HG03571 (cell line): ENCODE results near the gene SLC36A2.
"Not testable (repeated sequence)": the region's sequence is repeated elsewhere in the genome, so short reads cannot be mapped to it uniquely, and the experiment has no call there.

Experiments used
- ATAC-seq: cut with Tn5 transposase; IDR thresholded peaks from one replicate; pipeline ENCODE4 v1.9.1; 2021; ENCODE audit not compliant: unreplicated experiment

The SLC36A2 gene

DNA sequence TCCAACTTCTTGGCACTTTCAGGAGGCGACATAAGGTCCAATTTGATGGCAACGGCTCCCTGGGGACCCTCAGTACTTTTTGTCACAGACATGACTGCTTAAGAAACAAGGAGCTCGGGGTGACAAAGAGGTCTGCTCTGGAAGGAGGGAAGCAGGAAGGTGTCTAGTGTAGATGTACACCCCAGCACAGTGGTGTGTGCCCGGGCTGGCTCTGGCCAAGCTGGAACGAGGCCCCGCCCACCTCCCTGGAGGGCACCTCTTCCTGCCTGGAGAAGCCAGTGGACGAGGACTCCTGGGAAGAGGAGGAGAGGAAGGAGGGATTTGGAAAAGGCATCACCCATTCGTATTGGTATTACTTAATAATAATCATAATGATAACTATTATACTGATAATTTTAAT is at the start of gene SLC36A2:
Gene SLC36A2, minus strand, starts transcription at position 191 of the 400 bp plus-strand sequence. Its CDS starts 99 bp downstream, at position 92.
- ATAC-seq = no peak

DNA sequence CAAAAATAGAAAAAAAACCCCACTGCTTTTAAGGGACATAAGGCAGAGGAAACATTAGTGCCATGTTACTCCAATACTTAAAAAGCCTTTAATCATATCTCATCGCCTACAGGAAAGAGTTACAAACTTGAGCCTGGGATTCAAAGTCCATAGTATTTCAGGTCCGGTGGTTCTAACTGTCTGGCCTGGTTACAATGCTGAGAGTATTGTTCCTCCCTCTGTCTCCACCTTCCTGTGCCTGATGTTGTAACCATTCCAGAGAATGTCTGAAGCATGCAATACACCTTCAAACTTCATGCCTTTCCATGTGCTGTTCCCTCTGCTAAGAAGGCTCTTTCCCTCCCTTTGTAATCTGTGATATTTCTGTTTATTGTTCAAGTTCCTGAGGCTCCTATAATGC is 41.6 kb upstream of the SLC36A2 start:
- no peak for ATAC-seq

DNA sequence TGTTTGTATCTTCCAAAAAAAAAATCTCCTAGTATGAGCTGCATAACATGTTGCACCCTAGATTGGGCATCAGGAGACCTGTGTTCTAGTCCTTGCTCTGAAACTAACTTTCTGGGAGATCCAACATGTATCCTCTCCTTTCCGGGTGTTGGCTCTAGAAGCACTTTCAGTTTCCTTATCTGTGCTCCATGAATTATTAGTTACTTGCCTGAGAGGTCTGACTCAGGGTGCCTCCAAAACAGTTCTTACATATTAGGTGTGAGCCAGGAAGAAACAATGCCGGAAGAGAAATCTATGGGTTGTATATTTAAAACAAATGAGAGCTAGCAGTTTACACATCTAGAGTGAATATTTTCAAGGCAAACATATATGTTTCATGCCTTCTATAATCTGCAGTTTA is 36.7 kb upstream of the SLC36A2 start:
- no peak for ATAC-seq

DNA sequence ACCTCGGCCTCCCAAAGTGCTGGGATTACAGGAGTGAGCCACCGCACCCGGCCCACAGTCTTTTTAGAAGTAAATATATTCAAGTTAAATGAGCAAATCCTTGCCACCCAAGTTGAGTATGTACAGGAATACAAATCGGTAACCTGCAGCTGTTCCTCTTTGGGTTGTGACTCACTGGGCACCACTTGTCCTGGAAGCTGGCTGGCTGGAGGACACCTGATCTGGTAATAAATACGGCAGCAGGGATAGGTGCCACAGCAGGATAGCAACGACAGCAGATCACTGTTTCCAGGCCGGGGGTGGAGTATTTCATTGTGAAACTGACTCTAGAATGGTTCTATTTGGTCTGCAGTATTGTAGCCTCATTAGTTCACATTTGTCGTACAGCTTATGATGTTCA is 35.7 kb upstream of the SLC36A2 start:
- ATAC-seq = no peak

DNA sequence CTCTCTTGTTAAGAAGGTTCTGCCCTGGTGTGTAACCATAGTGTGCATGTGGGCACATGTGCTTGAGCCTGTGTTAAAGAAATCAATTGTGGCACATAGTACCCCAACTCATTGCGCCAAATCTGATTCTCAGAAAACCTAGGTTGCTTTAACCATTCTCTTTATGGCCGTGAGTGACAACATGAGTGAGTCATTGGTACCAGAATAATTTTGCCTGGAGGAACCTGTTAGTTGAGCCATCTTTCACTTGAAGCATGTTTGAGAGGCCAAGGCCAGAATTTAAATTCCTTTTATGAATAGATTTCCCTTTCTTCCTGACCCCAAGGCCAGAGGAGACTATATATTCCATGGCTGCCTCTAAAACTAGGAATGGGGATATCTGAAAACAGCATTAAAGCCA is 35.2 kb upstream of the SLC36A2 start:
- no peak for ATAC-seq

DNA sequence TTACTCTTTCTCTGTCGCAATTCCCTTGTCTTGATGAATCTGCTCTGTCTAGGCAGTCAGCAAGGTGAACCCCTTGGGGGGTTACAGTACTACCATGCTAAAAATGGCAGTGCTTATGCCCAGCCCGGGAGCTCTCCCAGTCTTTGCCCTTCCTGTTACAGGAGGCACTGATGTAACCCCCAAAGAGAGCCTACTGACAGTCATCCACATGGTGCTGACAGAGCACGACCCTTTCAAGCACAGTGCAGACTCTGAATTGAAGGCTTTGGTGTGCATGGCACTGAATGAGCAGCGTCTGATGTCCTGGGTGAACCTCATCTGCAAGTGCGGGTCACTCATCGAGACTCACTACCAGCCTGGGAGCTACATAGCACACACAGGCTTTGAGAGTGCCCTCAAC is 34.5 kb upstream of the SLC36A2 start:
- no peak for ATAC-seq

DNA sequence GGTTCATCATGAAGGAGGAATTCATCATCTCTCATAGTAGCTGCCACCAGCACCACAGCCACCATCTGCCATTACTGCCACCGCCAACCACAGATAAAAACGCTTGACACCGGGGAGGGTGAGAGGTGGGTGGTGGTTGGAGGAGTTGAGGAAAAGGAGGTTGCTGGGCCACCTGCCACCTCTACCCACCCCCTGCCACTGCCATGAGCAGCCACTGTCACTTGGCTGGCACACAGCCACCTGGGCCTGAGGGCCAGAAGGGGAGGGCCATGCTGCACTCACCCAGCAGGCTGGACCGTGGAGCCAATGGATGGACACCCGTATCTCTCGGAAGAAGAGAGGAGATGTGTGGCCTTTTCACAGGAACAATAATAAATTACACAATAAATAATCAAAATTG is 31.3 kb upstream of the SLC36A2 start:
- no peak for ATAC-seq

DNA sequence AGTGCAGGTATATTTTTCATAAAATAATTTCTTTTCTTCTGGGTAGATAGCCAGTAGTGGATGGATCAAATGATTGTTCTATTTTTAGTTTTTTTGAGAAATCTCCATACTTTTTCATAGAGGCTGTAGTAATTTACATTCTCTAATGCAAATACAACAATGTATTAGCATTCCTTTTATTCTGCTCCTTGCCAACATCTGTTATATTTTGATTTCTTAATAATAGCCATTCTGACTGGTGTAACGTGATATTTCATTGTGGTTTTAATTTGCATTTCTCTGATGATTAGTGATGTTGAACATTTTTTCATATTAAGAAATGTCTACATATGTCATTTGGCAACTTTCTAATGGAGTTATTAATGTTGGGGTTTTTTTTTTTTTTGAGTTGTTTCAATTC is 27.2 kb upstream of the SLC36A2 start:
- no peak for ATAC-seq

DNA sequence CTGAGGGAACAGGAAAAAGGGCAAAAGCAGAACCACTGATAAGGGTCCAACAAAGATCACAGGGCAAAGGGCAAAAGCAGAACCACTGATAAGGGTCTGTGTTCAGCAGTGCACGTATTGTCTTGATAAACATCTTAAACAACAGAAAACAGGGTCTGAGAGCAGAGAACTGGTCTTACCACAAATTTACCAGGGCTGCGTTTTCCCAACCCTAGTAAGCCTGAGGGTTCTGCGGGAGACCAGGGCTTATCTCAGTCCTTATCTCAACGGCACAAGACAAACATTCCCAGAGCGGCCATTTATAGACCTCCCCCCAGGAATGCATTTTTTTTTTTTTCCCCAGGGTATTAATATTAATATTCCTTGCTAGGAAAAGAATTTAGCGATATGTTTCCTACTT is 19.7 kb upstream of the SLC36A2 start:
- not testable (repeated sequence) for ATAC-seq

DNA sequence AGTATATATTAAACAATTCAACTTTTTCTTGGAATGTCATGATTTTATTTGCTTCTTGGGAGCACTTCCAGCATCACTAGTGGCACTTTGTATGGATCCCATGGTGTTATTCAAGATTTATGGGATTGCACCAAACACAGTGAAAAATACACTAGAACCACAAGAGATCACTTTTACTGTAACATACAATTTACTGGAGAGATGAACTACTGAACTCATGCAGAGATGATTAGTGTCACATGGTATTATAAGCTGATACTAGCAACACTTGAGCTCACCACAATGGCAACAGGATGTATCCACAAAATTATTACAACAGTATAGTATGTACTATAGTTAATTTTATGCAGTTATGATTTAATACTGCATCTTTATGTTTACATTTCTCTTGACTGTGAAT is 16.3 kb upstream of the SLC36A2 start:
- no peak for ATAC-seq

DNA sequence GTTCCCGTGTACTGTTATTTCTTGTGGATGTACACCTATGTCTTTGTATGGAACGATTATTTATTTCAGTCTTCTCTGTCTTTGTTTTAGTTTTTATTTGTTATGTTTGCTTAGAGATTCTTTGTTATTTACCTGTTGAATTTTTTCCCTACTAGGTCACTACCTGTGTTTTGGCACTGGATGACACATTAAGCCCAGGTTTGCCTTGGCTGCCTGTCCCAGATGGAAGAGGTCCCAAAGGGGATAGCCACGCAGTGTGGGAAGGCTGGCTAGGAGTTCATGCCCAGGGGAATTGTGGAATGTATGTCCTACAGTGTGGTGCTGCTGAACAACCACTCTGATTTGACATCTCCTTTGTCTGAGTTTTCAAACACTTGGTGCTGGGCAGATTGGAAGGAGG is 15.6 kb upstream of the SLC36A2 start:
- ATAC-seq = no peak

DNA sequence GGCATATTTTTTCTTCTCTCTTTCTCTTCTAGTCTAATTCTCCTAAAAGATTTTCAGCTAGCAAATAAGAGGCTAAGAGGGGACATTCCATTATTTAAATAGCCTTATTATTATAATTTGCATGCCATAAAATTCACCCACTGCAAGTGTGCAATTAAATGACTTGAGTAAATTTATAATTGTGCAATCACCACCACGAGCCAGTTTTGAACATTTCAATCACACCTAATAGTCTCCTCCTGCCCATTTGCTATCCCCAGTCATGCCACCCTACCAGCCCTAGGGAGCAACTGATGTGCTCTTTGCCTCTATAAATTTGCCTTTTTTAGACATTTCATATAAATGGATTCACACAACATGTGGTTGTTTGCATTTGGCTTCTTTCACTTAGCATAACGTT is 12.0 kb upstream of the SLC36A2 start:
- ATAC-seq = no peak

DNA sequence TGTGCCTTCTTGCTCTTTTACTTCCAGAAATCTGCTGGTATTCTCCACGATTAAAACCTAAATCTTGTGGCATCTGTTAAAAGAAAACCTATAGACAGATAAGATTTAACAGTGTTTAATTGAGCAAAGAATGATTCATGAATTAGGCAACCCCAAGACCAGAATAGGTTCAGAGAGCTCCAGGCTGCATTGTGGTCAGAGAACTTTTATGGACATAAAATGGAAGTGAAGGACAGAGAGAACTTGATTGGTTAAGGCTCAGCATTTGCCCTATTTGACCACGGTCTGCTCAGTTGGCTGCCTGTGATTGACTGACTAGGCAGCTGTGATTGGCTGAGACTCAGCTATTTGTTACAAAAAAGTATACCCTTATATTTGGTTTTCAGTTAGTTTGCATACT is 10.4 kb upstream of the SLC36A2 start:
- no peak for ATAC-seq

DNA sequence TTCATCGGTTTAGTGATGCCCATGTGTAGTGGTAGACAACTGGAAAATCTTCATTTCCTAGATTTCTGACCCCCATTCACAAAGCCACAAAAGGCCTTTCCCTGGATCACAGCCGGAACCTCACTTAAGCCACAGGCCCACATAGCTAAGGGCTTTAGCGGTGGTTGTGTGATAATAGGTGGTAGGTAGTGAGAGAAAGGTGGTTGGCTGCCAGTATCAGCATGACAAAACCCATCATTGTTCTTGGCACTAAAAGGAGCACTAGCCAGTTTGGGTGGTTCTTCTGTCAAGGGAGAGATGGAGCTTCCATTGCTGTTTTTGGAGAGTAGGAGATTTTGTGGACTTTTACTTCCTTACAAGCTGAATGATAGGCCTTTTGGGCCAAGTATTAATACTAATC is 9.7 kb upstream of the SLC36A2 start:
- ATAC-seq = no peak

DNA sequence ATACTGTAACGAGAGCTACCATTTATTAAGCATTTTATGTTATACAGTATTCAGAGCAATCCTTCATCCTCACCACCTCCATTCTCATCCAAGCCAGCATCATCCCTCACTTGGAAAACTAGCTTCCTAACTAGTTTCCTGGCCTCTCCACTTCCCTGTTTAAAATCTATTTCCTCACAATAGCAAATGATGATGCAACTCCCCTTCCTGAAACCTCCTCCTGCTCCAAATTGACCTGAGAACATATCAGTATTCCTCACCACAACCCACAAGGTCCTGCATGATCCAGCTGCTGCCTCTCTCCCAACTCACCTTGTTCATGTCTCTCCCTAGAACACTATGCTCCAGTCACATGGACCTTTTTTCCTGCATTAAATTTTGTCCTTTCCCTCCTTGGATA is 4.3 kb upstream of the SLC36A2 start:
- no peak for ATAC-seq

DNA sequence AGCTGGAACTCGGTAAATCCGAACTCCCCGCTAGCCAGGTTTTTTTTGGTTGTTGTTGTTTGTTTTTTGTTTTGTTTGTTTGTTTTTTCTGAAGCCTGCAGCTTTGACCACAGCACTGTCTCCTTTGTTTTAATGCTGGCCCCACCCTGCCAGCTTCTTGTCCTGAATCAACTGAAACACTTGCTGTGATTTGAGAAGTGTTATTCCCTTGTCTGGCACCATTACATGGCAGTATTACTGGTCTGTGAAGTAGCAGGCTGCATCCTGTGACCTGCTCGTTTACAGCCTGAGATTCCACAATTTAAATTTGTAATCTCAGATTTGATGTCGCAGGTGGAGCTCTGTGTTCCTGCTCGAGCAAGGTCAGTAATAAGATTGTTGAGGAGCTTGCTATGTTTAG is 1.4 kb upstream of the SLC36A2 start:
- ATAC-seq = no peak

DNA sequence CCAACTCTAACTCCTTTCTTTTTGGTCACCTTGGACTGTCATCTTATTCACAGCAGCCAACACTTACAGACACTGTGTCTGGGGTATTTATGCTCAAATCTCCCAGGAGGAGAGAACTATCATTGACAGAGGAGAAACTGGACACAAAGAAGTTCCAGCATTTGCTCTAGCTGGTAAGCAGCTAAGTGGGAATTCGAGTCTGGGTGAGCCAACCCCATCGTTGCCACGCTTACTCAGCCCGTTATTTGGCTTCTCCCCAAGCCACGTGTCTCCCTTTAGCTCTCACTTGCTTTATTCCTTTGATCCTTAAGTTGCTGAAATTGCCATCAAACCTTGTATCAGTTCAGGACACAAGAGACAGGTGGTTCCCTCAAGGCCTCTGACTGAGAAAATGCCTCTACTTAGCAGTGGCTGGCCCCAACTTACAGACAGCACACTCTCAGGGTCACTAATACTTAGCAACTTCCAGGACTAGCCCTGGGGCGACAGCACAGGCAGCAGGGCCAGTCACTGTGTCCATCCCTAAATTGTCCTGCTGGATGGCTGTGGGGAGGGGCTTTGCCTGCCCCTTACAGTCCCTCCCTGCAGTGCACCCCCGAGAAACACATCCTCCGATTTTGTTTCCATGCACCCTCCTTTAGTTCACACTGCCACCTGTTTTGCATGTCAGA is 1.4 kb downstream of the SLC36A2 start:
- ATAC-seq = no peak

DNA sequence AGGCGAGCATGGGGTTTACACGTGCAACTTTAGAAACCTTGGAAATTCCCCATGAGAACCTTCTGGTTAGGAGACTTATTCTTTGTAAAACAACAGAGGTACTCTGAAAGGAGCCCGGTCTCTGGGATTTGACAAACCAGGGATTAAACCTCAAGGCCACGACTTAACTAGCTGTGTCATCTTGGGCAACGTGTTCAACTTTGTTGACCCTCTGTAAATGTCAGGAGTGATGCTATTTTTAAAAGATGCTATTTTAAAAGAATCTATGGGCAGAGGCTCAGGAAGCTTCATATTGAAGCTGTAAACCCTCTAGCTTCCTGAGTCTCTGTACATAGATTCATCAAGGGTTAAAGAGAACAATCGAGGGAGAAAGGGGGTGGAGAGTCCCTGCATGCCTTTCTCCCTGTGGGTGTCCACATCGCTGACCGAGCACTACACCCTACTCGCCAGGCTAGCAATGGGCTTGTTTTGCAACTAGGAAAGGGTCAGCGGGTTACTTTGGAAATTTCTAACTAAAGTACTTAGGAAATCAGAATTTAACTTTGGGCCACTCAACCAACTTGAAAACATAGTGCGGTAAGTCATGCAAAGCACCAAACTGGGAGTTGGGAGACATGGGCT is 2.1 kb downstream of the SLC36A2 start:
- ATAC-seq = no peak

DNA sequence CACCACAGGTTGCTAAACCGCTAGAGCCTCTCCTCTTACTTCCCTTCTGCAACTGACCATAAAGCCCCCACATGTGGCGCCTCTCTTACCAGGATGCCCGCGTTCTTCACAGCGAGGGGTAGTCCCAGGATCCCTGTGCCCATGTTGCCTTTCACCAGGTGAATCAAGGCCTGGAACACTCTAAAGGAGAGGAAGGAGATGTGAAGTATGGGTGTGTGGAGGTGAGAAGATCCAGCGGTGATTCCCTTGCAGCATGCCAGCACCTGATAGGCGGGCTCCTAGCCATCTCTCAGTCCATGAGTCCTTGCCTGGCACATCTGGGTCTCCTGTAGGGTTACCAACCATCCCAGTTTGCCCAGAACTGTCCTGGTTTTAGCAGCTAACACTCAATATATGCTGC is 3.3 kb downstream of the SLC36A2 start:
- ATAC-seq = no peak

DNA sequence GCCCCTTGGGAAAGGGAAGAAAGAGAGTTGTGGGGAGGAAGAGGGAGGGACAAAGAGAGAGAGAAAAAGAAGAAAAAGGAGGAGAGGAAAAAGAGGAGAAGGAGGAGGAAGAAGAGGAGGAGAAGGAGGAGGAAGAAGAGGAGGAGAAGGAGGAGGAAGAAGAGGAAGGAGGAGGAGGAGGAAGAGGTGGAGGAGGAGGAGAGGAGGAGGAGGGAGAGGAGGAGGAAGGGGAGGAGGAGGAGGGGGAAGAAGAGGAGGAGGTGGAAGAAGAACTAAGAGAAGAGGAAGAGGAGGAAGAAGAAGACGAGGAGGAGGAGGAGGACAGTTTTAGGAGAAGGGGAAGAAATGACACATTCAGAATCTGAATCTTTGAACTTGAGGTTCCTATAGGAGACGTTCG is 7.4 kb downstream of the SLC36A2 start:
- ATAC-seq = no peak

DNA sequence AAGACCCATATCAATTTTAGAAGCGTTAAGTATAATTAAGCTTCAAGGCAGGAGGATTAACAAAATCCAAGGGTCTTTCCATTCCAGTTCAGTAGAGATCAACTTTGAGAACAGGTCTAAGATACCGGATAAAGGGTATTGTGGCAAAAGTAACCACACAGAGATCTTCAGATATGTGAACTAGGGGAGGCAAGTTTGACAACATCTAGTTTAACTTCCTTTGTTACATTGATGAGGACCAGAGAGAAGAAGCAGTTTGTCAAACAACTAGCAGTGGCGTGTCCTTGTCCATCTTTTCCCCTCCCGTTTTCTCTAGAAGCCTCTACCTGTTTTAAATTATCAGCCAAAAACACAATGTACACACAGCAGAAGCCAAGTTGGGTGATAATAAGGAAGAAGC is 8.6 kb downstream of the SLC36A2 start:
- ATAC-seq = no peak

DNA sequence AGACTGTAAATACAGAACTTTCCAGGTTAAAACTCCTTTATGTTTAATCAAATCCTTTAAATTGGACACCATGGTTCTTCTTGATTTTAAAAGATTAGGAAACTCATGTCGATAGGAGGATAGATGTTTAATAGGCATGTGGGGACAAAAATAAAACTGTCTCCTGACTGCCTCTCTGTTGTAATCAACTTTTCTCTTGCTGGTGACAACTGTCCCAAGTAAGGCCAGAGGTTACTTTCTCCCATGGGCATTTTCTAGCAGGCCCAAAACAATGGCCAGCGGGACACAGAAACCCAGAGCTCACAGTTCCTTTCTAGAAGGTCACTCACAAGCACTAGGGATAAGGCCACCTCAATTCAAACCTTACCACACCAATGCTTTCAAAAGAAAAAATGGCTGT is 14.5 kb downstream of the SLC36A2 start:
- no peak for ATAC-seq

DNA sequence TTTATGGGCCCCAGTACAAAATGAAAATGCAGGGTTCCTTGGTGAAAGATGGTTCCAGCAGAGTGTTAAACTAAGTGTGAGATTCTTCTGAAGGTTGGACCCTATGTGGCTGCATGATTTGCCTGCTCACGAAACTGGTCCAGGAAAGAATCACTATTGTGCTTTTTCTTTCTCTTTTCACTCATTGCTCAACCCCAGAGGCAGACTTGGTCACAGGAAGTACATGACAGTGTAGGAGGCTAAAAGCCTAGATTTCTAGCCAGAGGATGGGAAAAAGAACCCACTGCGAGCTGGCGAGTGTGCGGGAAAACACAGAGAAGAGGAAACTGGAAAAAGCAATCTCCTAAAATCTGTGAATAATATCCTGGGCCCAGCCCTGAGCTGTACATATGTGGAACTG is 18.6 kb downstream of the SLC36A2 start:
- no peak for ATAC-seq
